ENCODE data around the gene TRPM3. TPM values are rescaled to one million over a fixed set of nuclear protein-coding genes. Genes with fewer than 3 reads are reported as not detected.

TRPM3 gene
- total and polyA plus RNA-seq, 5 donors, result 0.38 to 2.2 (median 1.2) TPM

- Histone ChIP-seq H3K4me3 (ENCODE audit: low read length) (no peak overlapping the region), H3K27me3 (ENCODE audit: control insufficient read depth, insufficient read depth) (no peaks in the 10 kb centered on the region), H3K27ac (ENCODE audit: low read length) (peak overlapping the region; percentile 74), H3K4me1 (ENCODE audit: control insufficient read depth, insufficient read depth, low read length) (peaks cover 30% of the 10 kb centered on the region), H3K9me3 (ENCODE audit: control insufficient read depth, low read length) (no peaks in the 10 kb centered on the region)
- 29% methylated on average over 5 of the region's 5 CpGs for WGBS
- peak; percentile 69 to 71 for ATAC-seq
- peak; percentile 73 to 88 (median 74) for DNase-seq
- intact Hi-C loops (cut with DNase I), result loop anchor here (5.0 to 10.0 kb wide), 4 partner anchors 102 to 131 kb away; no protein-coding TSS in a partner anchor
Measured at GRCh38 chr9:70485273-70485858, 636.1 kb downstream of the TRPM3 start.

- Histone ChIP-seq H3K9me3 (ENCODE audit: control insufficient read depth, low read length) (no peaks in the 10 kb centered on the region), H3K27me3 (ENCODE audit: control insufficient read depth, insufficient read depth) (no peaks in the 10 kb centered on the region), H3K4me1 (ENCODE audit: control insufficient read depth, insufficient read depth, low read length) (peaks cover 35% of the 10 kb centered on the region), H3K27ac (ENCODE audit: low read length) (peak overlapping the region; percentile 74), H3K4me3 (ENCODE audit: low read length) (no peak overlapping the region)
- intact Hi-C loops (cut with DNase I), result loop anchor here (5.0 to 10.0 kb wide), 6 partner anchors 62 to 130 kb away; partner anchors contain the start of gene KLF9 (in 1 of the 4)
- 34% methylated on average over 8 of the region's 8 CpGs for WGBS
- peak; percentile 59 to 75 for ATAC-seq
- no peak for DNase-seq
Measured at GRCh38 chr9:70484232-70485130, 636.9 kb downstream of the TRPM3 start.

GRCh38 chr9:70481471-70481870, 640.0 kb downstream of the TRPM3 start:
- Histone ChIP-seq H3K9me3 (ENCODE audit: control insufficient read depth, low read length) (no peaks in the 10 kb centered on the region), H3K4me3 (ENCODE audit: low read length) (no peak overlapping the region), H3K27ac (ENCODE audit: low read length) (peak overlapping the region; percentile 95), H3K27me3 (ENCODE audit: control insufficient read depth, insufficient read depth) (no peaks in the 10 kb centered on the region), H3K4me1 (ENCODE audit: control insufficient read depth, insufficient read depth, low read length) (peaks cover 46% of the 10 kb centered on the region)
- no peak for ATAC-seq
- WGBS, result 80% methylated on average over 1 of the region's 1 CpG
- DNase-seq, result no peak
- intact Hi-C loops (cut with DNase I), result loop anchor here (2.0 to 10.0 kb wide), 6 partner anchors 59 to 127 kb away; partner anchors contain the start of gene KLF9 (in 1 of the 4)

GRCh38 chr9:70480405-70480980, 640.9 kb downstream of the TRPM3 start:
- WGBS, result 7% methylated on average over 15 of the region's 15 CpGs
- no peaks in the 10 kb centered on the region for H3K9me3 ChIP-seq (ENCODE audit: control insufficient read depth, low read length)
- no peak overlapping the region for H3K4me3 ChIP-seq (ENCODE audit: low read length)
- DNase-seq (peak; percentile 93 to 97 (median 95)), ATAC-seq (peak; percentile 94 to 95)
- intact Hi-C loops (cut with DNase I), result loop anchor here (2.0 to 10.0 kb wide), 6 partner anchors 58 to 126 kb away; partner anchors contain the start of gene KLF9 (in 1 of the 4)
- H3K4me1 ChIP-seq (ENCODE audit: control insufficient read depth, insufficient read depth, low read length), result peaks cover 47% of the 10 kb centered on the region
- peak overlapping the region; percentile 100 for H3K27ac ChIP-seq (ENCODE audit: low read length)
- H3K27me3 ChIP-seq (ENCODE audit: control insufficient read depth, insufficient read depth), result no peaks in the 10 kb centered on the region

- intact Hi-C loops (cut with DNase I), result loop anchor here (2.0 to 10.0 kb wide), 6 partner anchors 58 to 125 kb away; partner anchors contain the start of gene KLF9 (in 1 of the 4)
- Histone ChIP-seq H3K27ac (ENCODE audit: low read length) (peak overlapping the region; percentile 100), H3K9me3 (ENCODE audit: control insufficient read depth, low read length) (no peaks in the 10 kb centered on the region), H3K4me1 (ENCODE audit: control insufficient read depth, insufficient read depth, low read length) (peaks cover 41% of the 10 kb centered on the region), H3K27me3 (ENCODE audit: control insufficient read depth, insufficient read depth) (no peaks in the 10 kb centered on the region), H3K4me3 (ENCODE audit: low read length) (no peak overlapping the region)
- ATAC-seq (peak; percentile 5 to 38), DNase-seq (peak in 2 of 3 donors; percentile 50 to 74)
- 67% methylated on average over 5 of the region's 5 CpGs for WGBS
Measured at GRCh38 chr9:70479880-70480291, 641.5 kb downstream of the TRPM3 start.

Small RNA genes within 50 kb of the gene (microRNA-seq; reads per million reads assigned to microRNA genes)
- 165 to 192 reads per million in 2 donors for gene MIR204

All from right cardiac atrium (tissue), 5 donors.